Activated CD4-positive, CD25-positive, alpha-beta regulatory T cell treated with anti-CD3 and anti-CD28 coated beads, Interleukin-2, amount 50 U/mL, for 16 hours (primary cell): ENCODE results near the gene MYO1B.

Experiments
- DNase-seq: peaks from one replicate; pipeline ENCODE4 v3.0.0-alpha.2; 2020; ENCODE audit warnings: low read depth, low spot score

Gene MYO1B

DNA sequence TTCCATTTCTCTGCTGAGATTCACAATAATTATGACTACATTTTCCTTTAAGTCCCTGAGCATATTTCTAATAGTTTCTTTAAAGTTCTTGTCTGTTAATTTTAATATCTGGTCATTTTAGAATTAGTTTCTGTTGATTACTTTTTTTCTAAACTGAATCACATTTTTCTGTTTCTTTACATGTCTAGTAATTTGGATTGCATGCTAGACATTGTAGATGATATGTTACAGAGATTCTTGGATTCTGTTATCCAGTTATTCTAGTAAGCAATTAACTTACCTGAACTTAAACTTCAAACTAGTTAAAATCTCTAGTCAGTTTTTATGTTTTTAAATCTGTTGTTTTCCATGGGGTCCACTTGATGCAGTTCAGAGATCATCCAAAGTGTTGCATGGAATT, 214.0 kb downstream of the MYO1B start:
- DNase-seq: no peak

- no peak for DNase-seq
These were observed 217.2 kb downstream of the MYO1B start for GRCh38 chr2:191462370-191462769.

DNA sequence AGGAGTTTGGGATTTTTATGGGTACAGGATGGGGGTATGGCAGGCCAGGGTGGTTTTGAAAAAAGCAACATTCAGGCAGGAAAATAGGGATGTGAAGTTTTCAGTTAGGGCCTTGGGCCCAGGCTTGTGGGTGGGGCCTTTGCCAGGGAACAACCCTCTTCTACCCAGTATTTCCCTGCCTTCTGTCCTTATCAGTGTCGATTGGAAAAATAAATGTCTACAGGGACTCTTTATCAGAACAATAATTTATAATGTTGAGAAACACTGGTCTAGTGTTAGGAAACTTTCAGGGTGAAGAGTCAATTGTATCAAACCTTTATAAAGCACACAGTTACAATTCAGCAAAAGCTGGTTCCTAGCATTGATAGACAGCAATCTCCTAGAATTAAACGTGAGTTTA, 218.6 kb downstream of the MYO1B start:
- DNase-seq: no peak

GRCh38 chr2:191465766-191466420, 220.7 kb downstream of the MYO1B start:
- DNase-seq: no peak

- DNase-seq: no peak
These were observed 221.9 kb downstream of the MYO1B start for GRCh38 chr2:191467113-191467512.

DNA sequence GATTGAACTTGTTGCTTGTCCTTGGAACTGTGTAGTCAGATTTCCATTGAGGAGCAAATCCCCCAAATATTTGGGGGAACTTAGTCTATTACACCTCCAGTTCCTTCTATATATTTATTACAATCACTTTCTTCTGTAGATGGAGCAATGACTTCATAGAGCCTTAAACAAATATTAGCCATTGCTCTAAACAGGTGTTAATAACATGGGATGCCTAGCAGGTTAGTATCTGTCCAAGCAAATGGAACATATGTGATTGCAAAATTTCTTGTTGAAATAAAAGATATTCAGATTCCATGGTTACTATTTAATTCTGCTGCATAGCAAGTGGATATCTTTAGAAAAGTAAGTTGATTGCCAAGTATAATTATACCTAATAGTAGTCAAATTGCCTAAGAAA, 225.1 kb downstream of the MYO1B start:
- no peak for DNase-seq

GRCh38 chr2:191474464-191474863, 229.3 kb downstream of the MYO1B start:
- no peak for DNase-seq
